Lower leg skin (tissue), 3 donors: Measurements from ENCODE around the gene DCAF11.

ENCODE experiments used
- POLR2A ChIP-seq, 2 donors: fragments of 450-650 bp; IDR thresholded peaks; one replicate each; pipeline ENCODE4 v1.6.1; 2016 to 2017; ENCODE audit warnings: antibody characterized with exemption in 2 of 2, mild to moderate bottlenecking in 1 of 2, moderate library complexity in 1 of 2
- TF ChIP-seq, protein P1 (sequence below), 3 donors: fragments of 450-650 bp; IDR thresholded peaks; one replicate each; pipeline ENCODE4 v1.5.1; 2016; ENCODE audit warnings: antibody characterized with exemption in 3 of 3, mild to moderate bottlenecking in 3 of 3, moderate library complexity in 2 of 3

GRCh38 chr14:24132976-24133375, 18.4 kb downstream of the DCAF11 start:
- TF ChIP-seq, protein P1, sequence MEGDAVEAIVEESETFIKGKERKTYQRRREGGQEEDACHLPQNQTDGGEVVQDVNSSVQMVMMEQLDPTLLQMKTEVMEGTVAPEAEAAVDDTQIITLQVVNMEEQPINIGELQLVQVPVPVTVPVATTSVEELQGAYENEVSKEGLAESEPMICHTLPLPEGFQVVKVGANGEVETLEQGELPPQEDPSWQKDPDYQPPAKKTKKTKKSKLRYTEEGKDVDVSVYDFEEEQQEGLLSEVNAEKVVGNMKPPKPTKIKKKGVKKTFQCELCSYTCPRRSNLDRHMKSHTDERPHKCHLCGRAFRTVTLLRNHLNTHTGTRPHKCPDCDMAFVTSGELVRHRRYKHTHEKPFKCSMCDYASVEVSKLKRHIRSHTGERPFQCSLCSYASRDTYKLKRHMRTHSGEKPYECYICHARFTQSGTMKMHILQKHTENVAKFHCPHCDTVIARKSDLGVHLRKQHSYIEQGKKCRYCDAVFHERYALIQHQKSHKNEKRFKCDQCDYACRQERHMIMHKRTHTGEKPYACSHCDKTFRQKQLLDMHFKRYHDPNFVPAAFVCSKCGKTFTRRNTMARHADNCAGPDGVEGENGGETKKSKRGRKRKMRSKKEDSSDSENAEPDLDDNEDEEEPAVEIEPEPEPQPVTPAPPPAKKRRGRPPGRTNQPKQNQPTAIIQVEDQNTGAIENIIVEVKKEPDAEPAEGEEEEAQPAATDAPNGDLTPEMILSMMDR (IDR thresholded peaks at IDR 0.05): no peak
- TF ChIP-seq POLR2A (IDR thresholded peaks at IDR 0.05): no peak
